ENCODE results near the gene RETNLB.

The RETNLB gene

GRCh38 chr3:108757404-108757982 is at the start of gene RETNLB:
TSS of gene RETNLB (minus strand) at chr3:108757410. CDS start at chr3:108757185, 225 bp downstream.
- no peak for DNase-seq

- no peak for DNase-seq
Measured at GRCh38 chr3:108806316-108806715, 49.1 kb upstream of the RETNLB start.

- DNase-seq: no peak
Measured at GRCh38 chr3:108804966-108805365, 47.8 kb upstream of the RETNLB start.

GRCh38 chr3:108804437-108804836 is 47.2 kb upstream of the RETNLB start:
- DNase-seq: no peak

- no peak for DNase-seq
Measured at GRCh38 chr3:108791473-108791872, 34.3 kb upstream of the RETNLB start.

- no peak for DNase-seq
Measured at GRCh38 chr3:108780235-108780634, 23.0 kb upstream of the RETNLB start.

- DNase-seq: no peak
Measured at GRCh38 chr3:108779496-108779895, 22.3 kb upstream of the RETNLB start.

- no peak for DNase-seq
Measured at GRCh38 chr3:108775649-108776048, 18.4 kb upstream of the RETNLB start.

GRCh38 chr3:108767253-108767652 is 10.0 kb upstream of the RETNLB start:
- no peak for DNase-seq

GRCh38 chr3:108755686-108756085 is 1.5 kb downstream of the RETNLB start:
- DNase-seq: no peak

- no peak for DNase-seq
Measured at GRCh38 chr3:108744762-108745161, 12.4 kb downstream of the RETNLB start.

- DNase-seq: no peak
Measured at GRCh38 chr3:108742929-108743328, 14.3 kb downstream of the RETNLB start.

GRCh38 chr3:108736821-108737220 is 20.4 kb downstream of the RETNLB start:
- DNase-seq: no peak

GRCh38 chr3:108728934-108729333 is 28.3 kb downstream of the RETNLB start:
- DNase-seq: no peak

GRCh38 chr3:108728105-108728504 is 29.1 kb downstream of the RETNLB start:
- DNase-seq: no peak

GRCh38 chr3:108724101-108724500 is 33.1 kb downstream of the RETNLB start:
- no peak for DNase-seq

GRCh38 chr3:108722724-108723123 is 34.5 kb downstream of the RETNLB start:
- DNase-seq: no peak

GRCh38 chr3:108719178-108719806 is 37.9 kb downstream of the RETNLB start:
- no peak for DNase-seq

- no peak for DNase-seq
Measured at GRCh38 chr3:108718454-108718853, 38.8 kb downstream of the RETNLB start.

- DNase-seq: no peak
Measured at GRCh38 chr3:108713816-108714215, 43.4 kb downstream of the RETNLB start.

- no peak for DNase-seq
Measured at GRCh38 chr3:108713009-108713516, 44.1 kb downstream of the RETNLB start.

Measured in AML-193 (cell line).